Retina (tissue), 1 donor: ENCODE measurements around the gene PRDM2.

Experiments used
- DNase-seq: peaks from one replicate; pipeline ENCODE4 v3.0.0-alpha.2; 2016

PRDM2 gene

GRCh38 chr1:13820055-13820454 lies 120.1 kb downstream of the PRDM2 start:
- no peak for DNase-seq

DNA sequence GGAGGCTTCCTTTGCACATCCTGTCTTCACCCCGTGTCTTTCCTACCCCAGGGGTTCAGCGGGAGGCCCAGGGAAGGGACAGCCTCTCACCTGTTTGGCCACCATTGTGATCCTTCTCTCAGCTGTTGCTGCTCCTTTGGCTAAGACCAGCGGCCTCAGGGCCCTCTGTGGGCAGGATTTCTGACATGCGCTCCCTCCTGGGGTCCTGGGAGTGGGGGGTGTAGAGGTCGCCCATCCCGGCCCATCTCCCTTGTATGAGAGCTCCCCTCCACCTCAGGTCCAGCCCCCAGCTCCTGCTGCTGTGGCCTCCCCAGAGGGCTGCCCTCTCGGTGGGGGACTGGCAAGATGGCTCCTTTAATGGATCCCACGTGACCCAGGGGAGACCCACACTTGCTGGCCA lies 120.5 kb downstream of the PRDM2 start:
- no peak for DNase-seq

DNA sequence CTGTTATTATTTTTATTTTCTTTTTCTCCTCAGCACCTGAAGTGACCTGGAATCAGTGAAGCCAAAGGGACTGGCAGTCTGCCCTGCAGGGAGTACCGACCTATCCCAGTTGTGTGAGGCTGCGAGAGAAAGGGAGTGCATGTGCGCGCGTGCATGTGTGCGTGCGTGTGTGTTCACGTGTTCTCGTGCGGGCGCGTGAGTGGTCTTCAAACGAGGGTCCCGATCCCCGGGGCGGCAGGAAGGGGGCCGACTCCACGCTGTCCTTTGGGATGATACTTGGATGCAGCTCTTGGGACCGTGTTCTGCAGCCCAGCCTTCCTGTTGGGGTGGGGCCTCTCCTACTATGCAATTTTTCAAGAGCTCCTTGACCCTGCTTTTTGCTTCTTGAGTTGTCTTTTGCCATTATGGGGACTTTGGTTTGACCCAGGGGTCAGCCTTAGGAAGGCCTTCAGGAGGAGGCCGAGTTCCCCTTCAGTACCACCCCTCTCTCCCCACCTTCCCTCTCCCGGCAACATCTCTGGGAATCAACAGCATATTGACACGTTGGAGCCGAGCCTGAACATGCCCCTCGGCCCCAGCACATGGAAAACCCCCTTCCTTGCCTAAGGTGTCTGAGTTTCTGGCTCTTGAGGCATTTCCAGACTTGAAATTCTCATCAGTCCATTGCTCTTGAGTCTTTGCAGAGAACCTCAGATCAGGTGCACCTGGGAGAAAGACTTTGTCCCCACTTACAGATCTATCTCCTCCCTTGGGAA lies 123.3 kb downstream of the PRDM2 start:
- no peak for DNase-seq

- no peak for DNase-seq
Observed at GRCh38 chr1:13823936-13824335, 123.9 kb downstream of the PRDM2 start.

DNA sequence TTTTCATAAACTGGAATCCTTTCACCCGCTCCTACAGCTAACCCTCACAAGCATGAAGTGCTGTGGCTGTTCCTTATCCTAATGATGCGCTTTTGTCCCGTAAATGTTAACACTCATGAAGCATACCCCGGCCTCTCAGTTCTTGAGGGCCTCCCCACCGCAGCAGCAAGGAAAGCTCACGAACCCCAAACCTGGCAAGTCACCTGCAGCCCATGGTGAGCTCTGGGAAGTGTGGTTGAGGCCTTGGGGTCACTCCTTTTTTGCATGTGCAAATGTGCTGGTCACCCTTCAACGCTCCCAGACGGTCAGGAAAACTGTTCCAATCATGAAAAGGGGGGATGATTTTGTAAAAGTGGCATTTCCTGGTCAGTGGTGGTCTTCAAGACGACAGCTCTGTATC lies 124.6 kb downstream of the PRDM2 start:
- DNase-seq: no peak

- DNase-seq: no peak
Observed at GRCh38 chr1:13825033-13825432, 125.0 kb downstream of the PRDM2 start.

DNA sequence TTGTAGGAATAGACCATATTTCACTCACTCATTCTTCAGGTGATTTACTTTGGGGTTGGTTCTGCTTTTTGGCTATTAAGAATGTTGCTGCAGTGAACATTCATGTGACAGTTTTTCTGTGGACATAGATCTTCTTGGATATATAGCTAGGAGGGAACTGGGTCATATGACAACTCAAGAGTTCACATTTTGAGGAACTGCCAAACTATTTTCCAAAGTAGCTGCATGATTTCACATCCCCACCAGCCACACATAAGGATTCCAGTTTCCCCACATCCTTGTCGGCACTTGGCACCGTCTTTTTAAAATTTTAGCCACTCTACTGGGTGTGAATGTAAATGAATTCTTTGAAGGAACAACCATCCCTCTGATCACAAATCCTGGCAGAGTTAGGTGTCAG lies 126.0 kb downstream of the PRDM2 start:
- no peak for DNase-seq

DNA sequence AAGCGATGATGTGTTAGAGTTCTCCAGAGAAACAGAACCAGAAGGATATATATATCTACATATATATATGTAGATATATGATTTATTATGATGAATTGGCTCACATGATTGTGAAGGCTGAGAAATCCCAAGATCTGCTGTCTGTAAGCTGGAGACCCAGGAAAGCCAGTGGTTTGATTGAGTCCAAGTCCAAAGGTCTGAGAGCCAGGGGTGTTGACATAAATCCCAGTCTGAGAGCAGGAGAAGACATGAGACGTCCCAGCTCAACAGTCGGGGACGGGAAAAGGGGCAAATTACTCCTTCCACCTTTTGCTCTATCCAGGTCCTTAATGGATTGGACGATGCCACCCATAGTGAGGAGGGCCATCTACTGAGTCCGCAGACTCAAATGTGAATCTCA lies 126.6 kb downstream of the PRDM2 start:
- no peak for DNase-seq

DNA sequence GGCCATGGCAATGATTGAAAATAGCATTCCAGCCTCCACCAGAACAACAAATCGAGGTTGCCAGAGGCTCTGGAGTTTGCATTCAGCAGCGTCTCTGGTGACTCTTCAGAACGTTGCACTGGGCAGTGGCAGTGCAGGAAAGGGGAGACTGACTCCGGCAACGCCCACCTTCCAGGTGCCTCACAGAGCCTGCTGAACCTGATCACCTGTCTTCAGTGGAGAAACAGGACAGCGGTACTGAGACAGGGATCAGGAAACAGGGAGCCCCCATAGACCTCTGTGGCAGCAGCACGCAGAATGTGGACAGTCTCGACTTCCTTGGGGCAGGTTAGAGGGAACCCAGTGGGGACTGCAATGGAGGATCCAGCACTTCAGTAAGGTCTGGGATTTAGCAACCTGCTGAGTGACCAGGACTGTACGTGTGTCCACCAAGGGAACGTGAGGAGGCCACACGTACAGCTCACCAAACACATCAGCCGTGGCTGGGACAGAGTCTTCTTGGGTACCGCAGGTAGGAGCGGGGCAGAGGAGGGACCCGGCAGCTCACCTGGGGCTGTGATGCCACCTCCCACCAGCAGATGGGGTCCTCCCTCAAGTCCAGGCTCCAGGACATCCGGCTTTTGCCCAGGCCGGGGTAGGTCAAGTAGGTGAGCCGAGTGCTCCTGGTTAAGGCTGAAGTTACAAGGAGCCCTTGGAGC lies 128.6 kb downstream of the PRDM2 start:
- peak; percentile 42 for DNase-seq

GRCh38 chr1:13829152-13829769 lies 129.3 kb downstream of the PRDM2 start:
- no peak for DNase-seq

- no peak for DNase-seq
Observed at GRCh38 chr1:13830170-13830569, 130.2 kb downstream of the PRDM2 start.

- DNase-seq: no peak
Observed at GRCh38 chr1:13830616-13831280, 130.8 kb downstream of the PRDM2 start.

GRCh38 chr1:13832100-13832499 lies 132.1 kb downstream of the PRDM2 start:
- no peak for DNase-seq

DNA sequence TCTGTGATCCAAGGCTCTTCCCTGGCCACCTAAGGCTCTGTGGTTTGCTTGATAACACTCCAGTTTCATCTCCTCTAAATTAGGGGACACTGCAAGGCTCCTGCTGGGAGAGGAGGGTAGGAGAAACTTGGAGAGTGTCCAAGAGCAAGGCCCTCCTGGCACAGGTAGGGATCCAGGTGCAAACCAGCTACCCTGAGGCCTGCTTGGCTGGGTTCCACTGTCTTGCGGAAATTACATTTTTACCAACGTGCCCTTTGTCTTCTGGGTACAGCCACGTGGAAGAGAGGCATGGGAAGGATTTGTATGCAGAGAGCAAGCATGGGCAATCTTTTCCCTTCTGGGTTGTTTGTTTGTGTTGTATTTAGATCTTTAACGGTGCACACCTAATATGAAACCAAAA lies 132.5 kb downstream of the PRDM2 start:
- no peak for DNase-seq

- DNase-seq: no peak
Observed at GRCh38 chr1:13836136-13836535, 136.1 kb downstream of the PRDM2 start.

GRCh38 chr1:13836631-13837030 lies 136.6 kb downstream of the PRDM2 start:
- DNase-seq: no peak

DNA sequence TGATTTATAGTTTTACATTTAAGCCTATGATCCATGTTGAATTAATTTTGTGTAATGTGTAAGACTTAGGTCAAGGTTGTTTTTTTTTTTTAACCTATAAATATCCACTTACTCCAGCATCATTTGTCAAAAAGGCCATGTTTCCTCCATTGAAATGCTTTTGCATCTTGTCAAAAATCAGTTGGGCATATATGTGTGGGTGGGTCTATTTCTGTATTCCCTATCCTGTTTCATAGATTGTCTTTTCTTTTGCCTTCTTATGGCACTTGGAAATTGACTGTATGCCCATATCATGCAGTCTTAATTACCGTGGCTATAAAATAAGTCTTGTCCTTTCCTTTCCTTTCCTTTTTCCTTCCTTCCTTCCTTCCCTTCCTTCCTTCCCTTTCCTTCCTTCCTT lies 138.2 kb downstream of the PRDM2 start:
- DNase-seq: no peak

- no peak for DNase-seq
Observed at GRCh38 chr1:13842497-13842896, 142.5 kb downstream of the PRDM2 start.

- no peak for DNase-seq
Observed at GRCh38 chr1:13851726-13852125, 151.7 kb downstream of the PRDM2 start.

DNA sequence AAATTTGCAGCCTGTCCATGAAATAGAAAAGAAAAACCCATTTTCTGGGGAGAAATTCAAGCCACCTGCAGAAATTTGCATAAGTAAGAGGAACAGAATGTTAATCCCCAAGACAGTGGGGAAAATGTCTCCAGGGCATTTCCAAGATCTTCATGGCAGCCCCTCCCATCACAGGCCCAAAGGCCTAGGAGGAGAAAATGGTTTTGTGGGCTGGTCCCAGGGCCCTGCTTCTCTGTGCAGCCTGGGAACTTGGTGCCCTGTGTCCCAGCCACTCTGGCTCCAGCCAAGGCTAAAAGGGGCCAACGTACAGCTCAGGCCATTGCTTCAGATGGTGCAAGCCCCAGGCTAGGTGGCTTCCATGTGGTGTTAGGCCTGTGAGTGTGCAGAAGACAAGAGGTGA lies 155.6 kb downstream of the PRDM2 start:
- no peak for DNase-seq

- no peak for DNase-seq
Observed at GRCh38 chr1:13860031-13860430, 160.0 kb downstream of the PRDM2 start.

- DNase-seq: no peak
Observed at GRCh38 chr1:13864760-13865159, 164.8 kb downstream of the PRDM2 start.

GRCh38 chr1:13865851-13866250 lies 165.9 kb downstream of the PRDM2 start:
- DNase-seq: no peak

GRCh38 chr1:13867603-13868002 lies 167.6 kb downstream of the PRDM2 start:
- DNase-seq: no peak
